ENCODE measurements around the gene HSD17B14. TPM values are rescaled to one million over a fixed set of nuclear protein-coding genes. Genes with fewer than 3 reads are reported as not detected.

Gene HSD17B14
- total and polyA plus RNA-seq, 12 donors: 1.1 to 5.3 (median 2.8) TPM

DNA sequence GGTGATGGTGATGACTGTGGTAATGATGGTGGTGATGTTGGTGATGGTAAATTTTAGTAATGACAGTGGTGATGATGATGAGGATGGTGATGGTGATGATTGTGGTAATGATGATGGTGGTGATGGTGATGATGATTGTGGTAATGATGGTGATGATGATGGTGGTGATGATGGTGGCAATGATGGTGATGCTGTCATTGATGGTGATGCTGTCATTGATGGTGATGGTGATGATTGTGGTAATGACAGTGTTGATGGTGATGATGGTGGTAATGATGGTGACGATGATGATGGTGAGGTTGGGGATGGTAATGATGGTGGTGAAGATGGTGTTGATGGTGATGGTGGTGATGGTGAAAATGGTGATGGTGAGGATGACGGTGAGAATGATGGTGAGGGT is 13.8 kb downstream of the HSD17B14 start:
- intact Hi-C loops (cut with DNase I): no loop called here
- DNase-seq (no peak), ATAC-seq (no peak)
- Histone ChIP-seq H3K27me3 (no peaks in the 10 kb centered on the region), H3K27ac (no peak overlapping the region), H3K4me3 (no peak overlapping the region), H3K36me3 (peaks cover 0 to 3% (median 0%) of the 10 kb centered on the region in 9 donors), H3K4me1 (peaks cover 0 to 15% (median 9%) of the 10 kb centered on the region in 9 donors), H3K9me3 (no peaks in the 10 kb centered on the region)
- TF ChIP-seq, protein P1, sequence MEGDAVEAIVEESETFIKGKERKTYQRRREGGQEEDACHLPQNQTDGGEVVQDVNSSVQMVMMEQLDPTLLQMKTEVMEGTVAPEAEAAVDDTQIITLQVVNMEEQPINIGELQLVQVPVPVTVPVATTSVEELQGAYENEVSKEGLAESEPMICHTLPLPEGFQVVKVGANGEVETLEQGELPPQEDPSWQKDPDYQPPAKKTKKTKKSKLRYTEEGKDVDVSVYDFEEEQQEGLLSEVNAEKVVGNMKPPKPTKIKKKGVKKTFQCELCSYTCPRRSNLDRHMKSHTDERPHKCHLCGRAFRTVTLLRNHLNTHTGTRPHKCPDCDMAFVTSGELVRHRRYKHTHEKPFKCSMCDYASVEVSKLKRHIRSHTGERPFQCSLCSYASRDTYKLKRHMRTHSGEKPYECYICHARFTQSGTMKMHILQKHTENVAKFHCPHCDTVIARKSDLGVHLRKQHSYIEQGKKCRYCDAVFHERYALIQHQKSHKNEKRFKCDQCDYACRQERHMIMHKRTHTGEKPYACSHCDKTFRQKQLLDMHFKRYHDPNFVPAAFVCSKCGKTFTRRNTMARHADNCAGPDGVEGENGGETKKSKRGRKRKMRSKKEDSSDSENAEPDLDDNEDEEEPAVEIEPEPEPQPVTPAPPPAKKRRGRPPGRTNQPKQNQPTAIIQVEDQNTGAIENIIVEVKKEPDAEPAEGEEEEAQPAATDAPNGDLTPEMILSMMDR (IDR thresholded peaks at IDR 0.05): no peak
- WGBS, 2 donors: 98 to 99% methylated on average over 2 of the region's 2 CpGs

DNA sequence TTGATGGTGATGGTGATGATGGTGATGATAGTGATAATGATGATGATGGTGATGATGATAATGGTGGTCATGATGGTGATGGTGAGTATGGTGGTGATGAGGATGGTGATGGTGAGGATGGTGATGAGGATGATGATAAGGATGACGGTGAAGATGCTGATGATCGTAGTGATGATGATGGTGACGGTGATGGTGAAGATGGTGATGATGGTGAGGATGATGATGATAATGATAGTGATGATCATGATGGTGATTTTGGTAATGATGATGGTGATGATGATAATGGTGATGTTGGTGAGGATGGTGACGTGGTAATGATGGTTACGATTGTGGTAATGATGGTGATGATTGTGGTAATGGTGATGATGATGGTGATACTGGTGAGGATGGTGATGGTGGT is 14.7 kb downstream of the HSD17B14 start:
- Histone ChIP-seq H3K36me3 (peaks cover 0 to 3% (median 0%) of the 10 kb centered on the region in 9 donors), H3K9me3 (no peaks in the 10 kb centered on the region), H3K4me3 (no peak overlapping the region), H3K27ac (no peak overlapping the region), H3K27me3 (no peaks in the 10 kb centered on the region), H3K4me1 (peaks cover 0 to 15% (median 9%) of the 10 kb centered on the region in 9 donors)
- DNase-seq: no peak
- intact Hi-C loops (cut with DNase I): no loop called here
- TF ChIP-seq, protein P1 (IDR thresholded peaks at IDR 0.05): no peak
- WGBS, 2 donors: 77 to 83% methylated on average over 5 of the region's 5 CpGs
- ATAC-seq: no peak

DNA sequence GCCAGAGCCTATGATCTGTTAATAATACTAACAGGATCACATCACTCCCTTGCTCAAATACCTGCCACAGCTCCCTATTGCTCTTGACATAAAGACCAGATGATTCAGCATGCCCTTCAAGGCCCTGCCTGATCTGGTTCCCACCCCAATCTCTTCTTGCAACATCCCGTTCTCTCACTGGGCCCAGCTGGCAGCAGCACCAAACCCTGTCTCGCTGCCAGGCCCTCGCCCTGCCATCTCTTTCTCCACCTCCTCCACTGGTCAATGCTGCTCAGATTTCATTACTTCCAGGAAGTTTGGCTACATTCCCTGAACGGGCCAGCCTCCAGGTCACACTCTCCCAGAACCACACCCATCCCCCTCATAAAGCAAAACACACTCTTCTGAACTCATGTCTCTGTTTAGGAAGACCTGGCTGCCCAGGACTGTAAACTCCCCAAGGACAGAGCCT is 16.9 kb downstream of the HSD17B14 start:
- Histone ChIP-seq H3K9me3 (no peaks in the 10 kb centered on the region), H3K4me3 (no peak overlapping the region), H3K27ac (peak overlapping the region in 9 of 10 donors; percentile 10 to 70 (median 51)), H3K27me3 (no peaks in the 10 kb centered on the region), H3K36me3 (peaks cover 0 to 3% (median 0%) of the 10 kb centered on the region in 9 donors), H3K4me1 (peaks cover 0 to 23% (median 9%) of the 10 kb centered on the region in 9 donors)
- ATAC-seq (peak; percentile 84 to 97 (median 92)), DNase-seq (peak; percentile 79 to 85)
- intact Hi-C loops (cut with DNase I): no loop called here
- TF ChIP-seq, protein P1 (IDR thresholded peaks at IDR 0.05): no peak
- 13 to 19% methylated on average over 4 of the region's 4 CpGs for WGBS, 2 donors

DNA sequence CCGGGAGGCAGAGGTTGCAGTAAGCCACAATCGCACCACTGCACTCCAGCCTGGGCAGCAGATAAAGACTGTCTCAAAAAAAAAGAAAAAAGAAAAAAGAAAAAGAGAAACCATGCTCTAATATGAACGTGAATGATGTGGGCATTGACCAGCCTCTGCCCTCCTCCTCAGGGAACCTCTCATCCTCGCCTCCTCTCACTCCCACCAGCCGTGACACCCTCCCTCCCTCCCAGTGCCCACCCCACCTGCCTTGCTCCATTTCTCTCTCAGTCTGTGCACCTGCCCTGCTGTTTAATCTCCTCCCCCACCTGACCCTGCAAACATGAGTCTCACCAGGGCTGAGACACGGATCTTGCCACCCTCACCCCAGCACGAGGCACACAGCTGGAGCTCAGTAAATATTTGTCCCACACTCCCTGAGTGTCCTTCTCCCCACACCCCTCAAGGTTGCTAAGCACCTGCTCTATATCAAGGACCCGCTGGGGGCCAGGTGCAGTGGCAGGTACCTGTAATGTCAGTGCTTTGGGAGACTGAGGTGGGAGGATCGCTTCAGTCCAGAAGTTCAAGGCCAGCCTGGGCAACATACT is 18.0 kb downstream of the HSD17B14 start:
- WGBS, 2 donors: 85% methylated on average over 9 of the region's 9 CpGs

More for the DNA sequence above, 18.0 kb downstream of the HSD17B14 start:
- TF ChIP-seq, protein P1 (IDR thresholded peaks at IDR 0.05): no peak
- Histone ChIP-seq H3K4me1 (peaks cover 0 to 23% (median 9%) of the 10 kb centered on the region in 9 donors), H3K9me3 (no peaks in the 10 kb centered on the region), H3K4me3 (no peak overlapping the region), H3K36me3 (peaks cover 0 to 3% (median 0%) of the 10 kb centered on the region in 9 donors), H3K27me3 (no peaks in the 10 kb centered on the region), H3K27ac (peak overlapping the region in 3 of 10 donors; percentile 50 to 63 (median 63))
- ATAC-seq (no peak), DNase-seq (no peak)
- intact Hi-C loops (cut with DNase I): no loop called here

Data from heart right ventricle (tissue), 16 donors.